Measurements from ENCODE around the gene BPIFB1. TPM values are rescaled to one million over a fixed set of nuclear protein-coding genes. Genes with fewer than 3 reads are reported as not detected.

Gene BPIFB1
- total and polyA plus RNA-seq, 2 of the 8 experiments (the other 6 are each of a cell fraction or from before 2014, with no cell fraction given): not detected

- no peak for FAIRE-seq
- DNase-seq (ENCODE audit: low read depth in 1 of 2, low spot score in 2 of 2): no peak
- no peak overlapping the region for H2BK15ac ChIP-seq (ENCODE audit: low read length)
- no peak overlapping the region for H3K23ac ChIP-seq (ENCODE audit: insufficient read length)
- no peak overlapping the region for H2BK20ac ChIP-seq (ENCODE audit: low read length)
- no peak overlapping the region for H2BK120ac ChIP-seq (replicated peaks; ENCODE audit: low read depth, low read length)
- H3K27ac ChIP-seq (ENCODE audit: low read depth, low read length): no peak overlapping the region
- H4K5ac ChIP-seq (ENCODE audit: insufficient read length, low read depth, low read length): no peak overlapping the region
- H3K18ac ChIP-seq (ENCODE audit: extremely low read depth, low read length): no peak overlapping the region
- no peak overlapping the region for H2BK12ac ChIP-seq (ENCODE audit: low read depth, low read length)
- H3K9ac ChIP-seq (replicated peaks in 1 of 4; ENCODE audit: extremely low read depth in 1 of 4, low read depth in 3 of 4, low read length in 3 of 4): no peak overlapping the region
- H3K56ac ChIP-seq (replicated peaks; ENCODE audit: insufficient read length, low read depth, low read length): no peak overlapping the region
- H2BK5ac ChIP-seq (ENCODE audit: low read depth, low read length): no peak overlapping the region
- H3K14ac ChIP-seq (ENCODE audit: insufficient read length): no peak overlapping the region
- no peaks in the 10 kb centered on the region for H3K4me1 ChIP-seq (replicated peaks in 1 of 4; ENCODE audit: control insufficient read depth in 3 of 4, insufficient read depth in 4 of 4, low read length in 3 of 4)
- H2AK5ac ChIP-seq (ENCODE audit: low read depth, low read length): no peak overlapping the region
- no peak overlapping the region for H2AFZ ChIP-seq (ENCODE audit: low read length)
- TF ChIP-seq RAD21 (IDR thresholded peaks at IDR 0.05 in 1 of 2, conservative IDR thresholded peaks at IDR 0.05 in 1 of 2; ENCODE audit: low read depth in 2 of 2, low read length in 2 of 2): no peak
- TF ChIP-seq SIN3A (conservative IDR thresholded peaks at IDR 0.05 in 1 of 2, IDR thresholded peaks at IDR 0.05 in 1 of 2; ENCODE audit: low read depth in 1 of 2, low read length in 2 of 2): no peak
- TF ChIP-seq ATF3 (IDR thresholded peaks at IDR 0.05; ENCODE audit: insufficient read depth, low read depth, low read length): no peak
- no peak for TF ChIP-seq RXRA (IDR thresholded peaks at IDR 0.05; ENCODE audit: insufficient read depth, low read depth, low read length)
- H3K4ac ChIP-seq (replicated peaks; ENCODE audit: insufficient read length, low read depth, low read length): no peak overlapping the region
- no peak overlapping the region for H4K8ac ChIP-seq (ENCODE audit: extremely low read depth, insufficient read depth, low read length)
- H3K27me3 ChIP-seq (replicated peaks in 1 of 4; ENCODE audit: control insufficient read depth in 3 of 4, extremely low read depth in 1 of 4, insufficient read depth in 3 of 4, low read length in 3 of 4): no peaks in the 10 kb centered on the region
- no peaks in the 10 kb centered on the region for H3K36me3 ChIP-seq (ENCODE audit: control insufficient read depth in 2 of 4, insufficient read depth in 4 of 4, low read length in 3 of 4)
- 42% methylated on average over 2 of the region's 2 CpGs; no CpG with 5 or more reads in 1 of the 2 experiments for WGBS, 2 experiments (ENCODE audit: extremely low coverage in 1 of 2, insufficient coverage in 1 of 2, insufficient read length in 1 of 2, insufficient replicate concordance in 2 of 2, low coverage in 1 of 2, low lambda C conversion rate in 2 of 2, missing lambda C conversion rate in 1 of 2)
- H3K4me3 ChIP-seq (ENCODE audit: extremely low read depth in 1 of 4, insufficient read depth in 2 of 4, low read depth in 3 of 4, low read length in 4 of 4): no peak overlapping the region
- CTCF ChIA-PET (ENCODE audit: partially characterized antibody): interaction anchor here (0.7 to 2.5 kb wide), 4 partner anchors 12 to 291 kb away, joined by 3 to 11 read pairs (median 6); partner anchors contain the start of gene BPIFA1
- no peak overlapping the region for H4K91ac ChIP-seq (replicated peaks; ENCODE audit: insufficient read length, low read length)
- no peaks in the 10 kb centered on the region for H3K23me2 ChIP-seq (ENCODE audit: low read depth, low read length)
- no peak overlapping the region for H3K4me2 ChIP-seq (ENCODE audit: insufficient read depth in 1 of 2, low read depth in 2 of 2, low read length in 2 of 2)
- H3K79me2 ChIP-seq (ENCODE audit: control insufficient read depth in 1 of 2, insufficient read depth in 2 of 2, low read length in 2 of 2): no peaks in the 10 kb centered on the region
- POLR2A ChIA-PET (ENCODE audit: partially characterized antibody): no interaction called here
- H4K20me1 ChIP-seq (replicated peaks in 1 of 2; ENCODE audit: control insufficient read depth in 1 of 2, insufficient read depth in 2 of 2, low read length in 2 of 2): no peaks in the 10 kb centered on the region
- H3K79me1 ChIP-seq (ENCODE audit: low read depth, low read length): no peaks in the 10 kb centered on the region
- H3K9me3 ChIP-seq (ENCODE audit: insufficient read depth in 2 of 2, low read depth in 1 of 2, low read length in 1 of 2): no peaks in the 10 kb centered on the region
These were observed 32.3 kb upstream of the BPIFB1 start for GRCh38 chr20:33250666-33251065.

All from H1 (cell line).